Coronary artery (tissue), 2 donors: ENCODE measurements around the gene FURIN.

ENCODE experiments used
- DNase-seq: peaks from one replicate; pipeline ENCODE4 v3.0.0-alpha.2; 2017; ENCODE audit warnings: low spot score
- H3K27ac ChIP-seq, 2 donors: fragments of 200-600 bp; sonication (generic); one replicate each; pipeline ENCODE4 v1.5.1; 2016 to 2019
- H3K4me3 ChIP-seq: fragments of 200-600 bp; sonication (generic); 2 replicates; pipeline ENCODE4 v1.5.1; 2016; ENCODE audit warnings: mild to moderate bottlenecking, moderate library complexity
- CTCF ChIP-seq: fragments of 200-600 bp; sonication (generic); IDR thresholded peaks from one replicate; pipeline ENCODE4 v1.5.1; 2019; ENCODE audit warnings: antibody characterized with exemption

The FURIN gene

GRCh38 chr15:90880381-90881145 is 12.2 kb downstream of the FURIN start:
- no peak for TF ChIP-seq CTCF
- Histone ChIP-seq H3K4me3 (no peak overlapping the region), H3K27ac (no peak overlapping the region)
- DNase-seq = no peak

GRCh38 chr15:90881181-90881977 is 13.0 kb downstream of the FURIN start:
- Histone ChIP-seq H3K4me3 (no peak overlapping the region), H3K27ac (no peak overlapping the region)
- no peak for TF ChIP-seq CTCF
- DNase-seq = no peak

GRCh38 chr15:90881978-90882721 is 13.8 kb downstream of the FURIN start:
- no peak for DNase-seq
- no peak overlapping the region for H3K4me3 ChIP-seq
- H3K27ac ChIP-seq = peak overlapping the region in 1 of 2 donors; percentile 8
- TF ChIP-seq CTCF = no peak

GRCh38 chr15:90882781-90883525 is 14.6 kb downstream of the FURIN start:
- Histone ChIP-seq H3K27ac (peak overlapping the region; percentile 82 to 99), H3K4me3 (peak overlapping the region; percentile 82)
- DNase-seq = no peak
- TF ChIP-seq CTCF = no peak

- TF ChIP-seq CTCF = no peak
- no peak for DNase-seq
- H3K4me3 ChIP-seq = peak overlapping the region; percentile 82
- peak overlapping the region; percentile 82 to 99 for H3K27ac ChIP-seq
Observed at GRCh38 chr15:90883526-90883975, 15.2 kb downstream of the FURIN start.

GRCh38 chr15:90883976-90884718 is 15.8 kb downstream of the FURIN start, which contains the start of gene FES:
Gene FES, plus strand, starts transcription at chr15:90884504. Its CDS starts 542 bp downstream, at chr15:90885046.
- no peak for DNase-seq
- TF ChIP-seq CTCF = no peak

More at GRCh38 chr15:90883976-90884718, 15.8 kb downstream of the FURIN start, which contains the start of gene FES:
- Histone ChIP-seq H3K27ac (peak within 1 kb of the TSS; percentile 82 to 99), H3K4me3 (peak within 1 kb of the TSS; percentile 82)
